IPS-18a (cell line): ENCODE measurements around the gene PPIL3.

Source experiments
- H3K27ac ChIP-seq: one replicate; pipeline ENCODE4 v1.5.1; 2013; ENCODE audit warnings: low read length
- H3K27me3 ChIP-seq: one replicate; pipeline ENCODE4 v1.6.1; 2013; ENCODE audit warnings: mild to moderate bottlenecking, low read length; ENCODE audit not compliant: control insufficient read depth, insufficient read depth
- H3K36me3 ChIP-seq: one replicate; pipeline ENCODE4 v1.6.1; 2013; ENCODE audit warnings: low read depth, low read length; ENCODE audit not compliant: control insufficient read depth
- H3K4me1 ChIP-seq: one replicate; pipeline ENCODE4 v1.6.1; 2013; ENCODE audit warnings: low read depth, low read length; ENCODE audit not compliant: control insufficient read depth
- H3K4me3 ChIP-seq: one replicate; pipeline ENCODE4 v1.5.1; 2013; ENCODE audit warnings: low read length
- H3K9ac ChIP-seq: one replicate; pipeline ENCODE4 v1.6.1; 2013; ENCODE audit warnings: mild to moderate bottlenecking, low read length, moderate library complexity
- H3K9me3 ChIP-seq: one replicate; pipeline ENCODE4 v1.6.1; 2013; ENCODE audit warnings: low read depth, low read length; ENCODE audit not compliant: control insufficient read depth

The PPIL3 gene

DNA sequence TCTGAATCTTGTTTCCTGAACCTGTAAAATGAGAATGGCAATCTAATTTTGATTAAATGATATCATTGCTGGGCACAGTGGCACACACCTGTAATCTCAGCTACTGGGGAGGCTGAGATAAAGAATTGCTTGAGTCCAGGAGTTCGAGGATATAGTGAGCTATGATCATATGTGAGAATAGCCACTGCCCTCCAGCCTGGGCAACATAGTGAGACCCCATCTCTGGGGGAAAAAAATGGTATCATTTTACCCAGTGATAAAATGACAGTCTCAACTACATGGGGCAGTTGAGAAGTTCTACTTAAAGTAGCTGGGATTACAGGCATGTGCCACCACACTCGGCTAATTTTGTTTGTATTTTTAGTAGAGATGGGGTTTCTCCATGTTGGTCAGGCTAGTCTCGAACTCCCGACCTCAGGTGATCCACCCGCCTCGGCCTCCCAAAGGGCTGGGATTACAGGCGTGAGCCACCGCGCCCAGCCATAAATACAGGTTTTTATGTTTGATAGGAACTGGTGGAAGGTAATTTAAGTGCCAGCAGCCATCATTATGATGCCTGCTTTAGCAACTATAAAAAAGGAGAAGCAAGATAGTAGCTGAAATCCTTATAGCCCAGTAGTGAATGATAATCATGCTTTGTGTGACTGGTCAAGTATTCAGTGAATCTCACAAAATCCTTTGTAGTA, 60.2 kb downstream of the PPIL3 start:
- peaks cover 4% of the 10 kb centered on the region for H3K36me3 ChIP-seq
- H3K27me3 ChIP-seq, result no peaks in the 10 kb centered on the region
- H3K9me3 ChIP-seq, result no peaks in the 10 kb centered on the region
- no peak overlapping the region for H3K27ac ChIP-seq
- H3K4me1 ChIP-seq, result no peaks in the 10 kb centered on the region
- no peak overlapping the region for H3K4me3 ChIP-seq
- no peak overlapping the region for H3K9ac ChIP-seq

DNA sequence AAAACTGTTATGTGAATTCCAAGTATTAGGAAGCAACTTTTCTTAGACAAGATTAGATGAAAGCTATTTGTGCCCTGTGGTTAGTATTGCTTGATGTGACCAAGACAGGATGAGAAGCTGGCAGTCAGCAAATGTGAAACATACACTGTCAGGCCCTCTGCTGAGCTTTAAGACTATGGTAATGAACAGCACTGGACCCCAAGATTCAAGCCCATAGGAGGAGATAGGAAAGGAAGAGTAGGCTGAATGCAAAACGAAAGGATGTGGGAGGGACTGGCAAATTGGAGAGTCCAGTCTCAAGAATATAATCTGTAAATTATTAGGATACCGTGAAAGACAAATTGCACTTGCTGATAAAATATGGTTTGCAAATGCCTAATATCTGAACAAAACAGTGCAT, 60.8 kb downstream of the PPIL3 start:
- Histone ChIP-seq H3K36me3 (peaks cover 5% of the 10 kb centered on the region), H3K27ac (no peak overlapping the region), H3K27me3 (no peaks in the 10 kb centered on the region), H3K9me3 (no peaks in the 10 kb centered on the region), H3K9ac (no peak overlapping the region), H3K4me3 (no peak overlapping the region), H3K4me1 (no peaks in the 10 kb centered on the region)

DNA sequence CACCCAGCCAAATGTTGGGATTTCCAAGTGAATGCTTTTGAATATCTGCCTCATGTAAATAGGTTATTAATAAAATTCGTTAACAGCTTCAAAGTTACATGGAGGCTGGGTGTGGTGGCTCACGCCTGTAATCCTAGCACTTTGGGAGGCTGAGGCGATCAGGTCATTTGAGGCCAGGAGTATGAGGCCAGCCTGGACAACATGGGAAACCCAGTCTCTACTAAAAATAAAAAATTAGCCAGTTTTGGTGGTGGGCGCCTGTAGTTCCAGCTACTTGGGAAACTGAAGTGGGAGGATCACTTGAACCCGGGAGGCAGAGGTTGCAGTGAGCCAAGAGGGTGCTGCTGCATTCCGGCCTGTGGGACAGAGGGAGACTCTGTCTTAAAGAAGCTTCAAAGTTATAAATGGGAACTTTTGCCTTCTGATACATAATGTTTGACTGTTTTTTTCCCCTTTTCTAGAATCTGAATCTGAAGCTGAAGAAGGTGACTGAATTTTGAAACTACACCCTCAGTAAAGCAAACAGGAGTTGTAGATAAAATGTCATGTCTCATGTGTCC, 67.1 kb downstream of the PPIL3 start:
- no peak overlapping the region for H3K9ac ChIP-seq
- H3K9me3 ChIP-seq, result no peaks in the 10 kb centered on the region
- H3K4me3 ChIP-seq, result no peak overlapping the region
- H3K27me3 ChIP-seq, result no peaks in the 10 kb centered on the region
- peaks cover 58% of the 10 kb centered on the region for H3K36me3 ChIP-seq
- H3K27ac ChIP-seq, result no peak overlapping the region
- H3K4me1 ChIP-seq, result no peaks in the 10 kb centered on the region
